HUDEP-2 (cell line): Measurements from ENCODE around the gene SLC30A2.

Source experiments
- DNase-seq, 76 experiments: peaks; one replicate each; lab custom pipeline; 2025; ENCODE audit not compliant: unreplicated experiment in 76 of 76; lab: John Stamatoyannopoulos, UW

Gene SLC30A2

DNA sequence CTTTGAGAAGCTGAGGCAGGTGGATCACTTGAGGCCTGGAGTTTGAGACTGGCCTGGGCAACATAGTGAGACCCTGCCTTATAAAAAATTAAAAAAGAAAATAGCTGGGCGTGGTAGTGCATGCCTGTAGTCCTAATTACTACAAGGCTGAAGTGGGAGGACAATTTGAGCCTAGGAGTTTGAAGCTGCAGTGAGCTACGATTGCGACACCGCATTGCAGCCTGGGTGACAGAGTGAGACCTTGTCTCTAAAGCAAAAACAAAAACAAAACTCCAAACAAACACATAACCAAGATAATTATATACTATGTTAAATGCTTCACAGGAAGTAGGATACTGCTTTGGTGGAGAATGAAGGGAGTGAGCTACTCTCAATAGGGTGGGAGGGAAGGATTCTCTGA, 42.7 kb downstream of the SLC30A2 start:
- DNase-seq, result no peak

DNA sequence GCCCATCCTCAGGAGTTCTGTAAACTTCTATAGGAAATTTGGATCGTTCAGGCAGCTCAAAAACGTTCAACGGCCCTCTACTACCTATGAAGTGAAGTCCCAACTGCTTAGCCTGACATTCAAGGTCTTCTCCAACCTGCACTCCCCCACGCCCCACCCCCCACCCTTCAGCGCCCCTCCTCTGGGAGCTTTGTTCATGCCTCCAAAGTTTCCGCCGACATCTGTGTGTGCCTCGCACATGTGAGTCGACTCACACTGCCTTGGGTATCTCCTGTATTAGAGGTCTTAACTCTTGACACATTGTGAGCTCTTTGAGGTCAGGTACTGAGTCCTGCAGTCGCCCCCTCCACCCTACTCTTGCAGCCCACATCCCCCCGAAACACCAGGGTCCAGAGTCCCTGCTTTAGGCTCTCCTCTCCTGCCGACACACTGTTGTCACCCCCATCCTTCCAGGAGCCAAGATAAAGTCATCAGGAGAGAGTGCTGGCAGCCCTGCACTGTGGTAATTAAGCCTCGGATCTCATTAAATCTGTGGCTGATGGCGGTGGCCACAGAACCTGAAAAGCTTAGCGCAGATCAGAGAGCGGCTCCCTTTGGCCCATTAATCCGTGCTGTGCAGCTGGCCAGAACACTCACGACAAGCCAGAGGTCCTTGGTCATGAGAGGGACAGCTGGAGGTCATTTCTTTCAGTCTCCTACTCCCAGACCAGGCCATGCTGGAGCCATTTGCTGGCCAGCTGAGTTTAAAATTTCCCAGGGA, 46.7 kb downstream of the SLC30A2 start:
- no peak for DNase-seq

DNA sequence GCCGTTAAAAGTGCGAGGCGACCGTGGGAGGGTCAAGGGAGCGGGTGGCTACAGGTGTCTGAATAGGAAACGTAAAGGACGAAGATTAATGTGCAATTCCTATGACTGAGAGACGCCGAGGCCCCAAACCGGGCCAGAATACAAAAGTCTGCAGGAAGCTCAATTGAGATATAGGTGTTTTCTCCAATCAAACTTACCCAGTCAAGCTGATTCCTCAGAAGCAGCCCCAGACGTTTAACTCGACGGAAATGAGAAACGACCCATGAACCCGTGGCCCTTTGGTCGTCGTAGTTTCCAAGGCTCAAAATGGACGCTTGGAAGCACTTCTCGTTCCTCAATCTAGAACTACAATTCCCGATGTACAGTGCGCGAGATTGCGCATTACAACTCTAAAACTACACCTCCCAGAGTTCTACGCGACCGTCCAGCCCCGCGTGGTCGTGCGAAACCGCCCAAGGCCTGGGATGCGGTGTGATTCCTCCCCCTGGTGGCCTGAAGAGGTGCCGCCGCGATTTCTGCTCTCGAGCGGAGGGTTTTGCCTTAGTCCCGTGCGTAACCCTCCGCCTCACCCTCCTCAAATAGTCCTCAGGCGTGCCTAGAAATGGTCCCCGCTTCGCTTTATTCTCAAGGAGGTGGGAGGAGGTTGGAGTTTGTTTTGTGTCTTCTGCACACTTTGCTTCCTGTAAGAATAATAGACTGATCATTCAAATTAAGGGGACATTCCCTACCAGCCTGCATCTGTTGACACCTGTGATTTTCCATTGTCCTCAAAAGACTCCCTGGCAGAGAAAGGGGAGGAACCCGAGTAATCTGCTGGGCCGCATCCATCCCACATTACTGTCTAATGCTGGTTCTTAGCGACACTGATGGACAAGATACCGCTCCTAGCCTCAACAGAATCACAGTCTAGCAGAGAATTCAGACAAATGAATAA, 47.8 kb downstream of the SLC30A2 start, which contains the start of gene PAFAH2:
Gene PAFAH2 (minus strand): TSS at position 236 of the 934 bp plus-strand sequence. CDS start 7,247 bp downstream, outside the sequence.
- peak; percentile 9 to 99 (median 94) for DNase-seq

DNA sequence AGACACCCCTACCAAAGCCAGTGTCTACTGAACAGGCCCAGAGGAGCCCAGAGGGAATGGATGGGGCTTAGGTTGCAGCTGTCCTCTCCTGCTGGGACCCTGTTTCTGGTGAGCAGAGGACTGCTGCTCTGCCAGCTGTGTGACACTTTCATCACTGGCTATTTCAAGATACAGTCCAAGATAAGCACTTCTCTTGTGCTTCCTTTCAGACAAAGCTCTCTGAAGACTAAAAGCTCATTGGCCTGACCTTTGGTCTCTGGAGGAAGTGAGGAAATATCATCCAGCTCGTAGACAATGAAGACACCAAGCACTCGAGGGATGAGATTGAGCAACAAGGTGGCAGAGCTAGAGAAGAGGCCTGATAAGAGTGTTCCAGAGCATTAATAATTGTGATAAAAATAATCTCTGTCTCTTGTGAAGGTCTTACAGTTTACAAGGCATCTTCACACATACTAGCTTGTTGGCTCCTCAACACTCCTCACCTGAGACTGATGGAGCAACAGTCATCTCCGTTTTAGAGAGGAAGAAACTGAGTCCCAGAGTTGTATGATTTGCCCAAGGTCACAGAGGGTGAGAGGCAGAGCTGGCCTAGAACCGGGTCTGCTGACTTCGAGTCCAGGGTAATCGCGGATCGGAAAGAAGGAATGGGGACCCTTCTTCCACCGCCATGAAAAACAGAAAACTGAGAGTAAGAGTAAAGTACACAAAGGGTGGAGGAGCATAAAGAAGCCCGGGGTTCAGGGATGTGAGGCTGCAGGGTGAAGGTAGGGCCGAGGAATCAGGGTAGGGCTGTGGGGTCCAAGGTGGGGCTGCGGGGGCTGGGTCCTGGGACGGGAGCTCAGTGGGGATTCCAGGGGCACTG, 48.7 kb downstream of the SLC30A2 start:
- peak in 5 of 76 experiments; percentile 8 to 25 (median 14) for DNase-seq

DNA sequence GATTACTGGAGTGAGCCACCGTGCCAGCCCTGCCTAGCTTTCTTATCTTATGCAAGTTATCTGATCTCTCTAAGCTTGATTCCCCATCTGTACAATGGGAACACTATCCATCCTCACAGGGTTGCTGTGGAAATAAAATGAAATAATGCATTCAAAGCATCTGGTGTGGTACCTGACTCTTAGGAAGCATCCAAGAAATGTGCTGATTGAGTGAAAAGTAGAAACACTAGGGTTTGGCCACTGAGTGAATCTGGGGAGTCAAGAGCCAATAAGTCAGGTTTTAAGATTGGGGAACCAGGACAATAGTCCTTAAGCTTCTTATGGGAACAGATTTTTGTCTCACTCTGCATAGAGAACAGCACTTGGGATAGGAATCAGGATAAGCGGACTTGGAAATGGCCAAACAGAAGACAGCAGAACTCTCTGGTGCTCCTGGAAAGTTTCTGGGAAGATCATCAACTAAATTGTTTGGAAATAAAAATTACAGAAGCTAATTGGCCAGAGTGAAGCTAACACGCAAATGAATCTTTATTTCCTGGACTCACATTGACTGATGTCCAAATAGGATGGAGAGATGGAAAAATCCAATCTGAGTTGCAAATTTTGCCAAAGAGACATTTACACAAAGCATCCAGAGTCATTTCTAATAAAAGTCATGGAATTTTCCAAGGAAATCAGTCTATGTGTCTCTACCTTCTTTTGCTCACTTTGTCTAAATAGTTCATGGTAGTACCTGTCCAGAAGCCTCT, 51.3 kb downstream of the SLC30A2 start:
- DNase-seq, result no peak

DNA sequence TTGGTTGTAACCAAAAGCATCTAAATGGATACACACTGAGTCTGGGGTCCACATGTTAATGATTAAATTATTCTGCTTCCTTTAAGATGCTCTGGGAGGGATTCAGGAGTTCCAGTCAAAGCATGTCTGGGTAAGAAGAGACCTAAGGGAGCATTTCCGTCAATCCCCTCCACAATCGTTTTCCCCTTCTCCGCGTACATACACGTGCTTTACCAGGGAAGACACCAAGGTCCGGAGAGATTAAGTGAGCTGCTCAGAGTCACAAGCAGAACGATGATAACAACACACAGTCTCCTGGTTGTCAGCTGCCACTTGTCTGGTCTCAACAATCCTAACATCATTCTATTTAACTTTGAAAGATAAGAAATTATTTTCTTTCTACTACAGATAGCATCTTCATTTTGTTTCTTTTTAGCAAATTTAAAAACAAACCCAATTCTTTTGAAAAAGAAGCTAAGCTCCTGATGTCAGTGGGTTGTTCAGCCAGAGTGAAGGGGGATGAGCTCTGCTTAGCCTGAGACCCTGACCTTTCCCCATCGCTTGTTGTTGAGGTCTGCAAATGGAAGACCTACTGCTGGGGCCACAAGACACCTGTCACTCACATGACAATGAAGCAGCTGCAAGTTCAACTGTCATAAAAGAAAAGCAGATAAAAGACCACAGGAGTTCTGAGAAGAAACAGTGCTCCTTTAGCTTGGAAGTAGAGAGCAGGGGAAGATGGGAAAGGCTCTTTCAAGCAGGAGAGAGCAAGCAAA, 52.5 kb downstream of the SLC30A2 start:
- no peak for DNase-seq

DNA sequence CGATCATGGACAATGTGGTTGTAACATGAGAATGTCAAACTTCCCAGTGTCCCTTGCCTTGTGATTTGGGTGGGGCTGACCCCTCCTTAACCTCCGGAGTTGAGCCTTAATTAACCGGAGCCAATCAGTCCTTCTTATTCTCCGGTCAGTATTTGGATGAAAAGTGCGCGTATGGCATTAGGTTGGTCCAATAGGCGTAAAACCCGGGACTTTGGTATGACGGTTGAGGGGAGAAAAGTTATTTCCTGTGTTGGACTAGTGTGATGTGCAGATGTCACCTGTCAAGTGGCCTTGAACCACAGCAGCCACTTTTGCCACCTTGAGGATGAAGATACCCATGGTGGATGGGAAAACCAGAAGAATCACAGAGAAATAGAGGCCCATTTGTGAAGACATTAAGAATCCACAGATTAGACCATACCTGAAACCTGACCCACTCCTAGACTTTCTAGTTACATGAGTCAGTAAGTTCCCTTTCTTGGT, 53.2 kb downstream of the SLC30A2 start:
- no peak for DNase-seq

DNA sequence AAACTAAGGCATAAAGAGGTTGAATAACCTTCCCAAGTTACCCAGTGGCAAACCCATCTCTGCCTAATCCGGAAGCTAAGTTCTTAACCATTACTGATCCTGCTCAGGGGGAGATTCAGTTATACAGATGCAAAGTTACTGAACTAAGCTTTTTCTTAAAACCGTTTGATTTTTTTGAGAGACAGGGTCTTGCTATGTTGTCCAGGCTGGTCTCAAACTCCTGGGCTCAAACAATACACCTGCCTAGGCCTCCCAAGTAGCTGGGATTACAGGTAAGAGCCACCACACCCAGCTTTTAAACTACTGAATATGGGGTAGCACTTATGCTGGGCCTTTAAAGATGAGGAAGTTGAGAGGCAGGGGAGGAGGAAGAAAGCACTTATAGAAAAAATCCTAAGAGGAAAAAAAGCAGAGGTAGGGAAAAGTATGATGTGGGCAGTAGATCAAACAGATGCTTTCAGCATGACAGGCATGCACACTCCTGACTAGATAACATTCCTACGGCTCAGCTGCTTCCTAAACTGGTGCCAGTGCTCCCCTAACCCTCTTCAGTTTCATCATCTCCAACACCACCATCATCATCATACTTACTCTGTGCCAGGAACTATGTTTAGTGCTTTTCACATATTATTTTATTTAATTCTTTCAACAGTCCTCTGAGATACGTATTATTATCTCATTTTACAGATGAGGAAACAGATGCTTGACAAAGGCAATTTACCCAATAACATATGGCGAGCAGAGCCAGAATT, 53.8 kb downstream of the SLC30A2 start:
- DNase-seq, result no peak

DNA sequence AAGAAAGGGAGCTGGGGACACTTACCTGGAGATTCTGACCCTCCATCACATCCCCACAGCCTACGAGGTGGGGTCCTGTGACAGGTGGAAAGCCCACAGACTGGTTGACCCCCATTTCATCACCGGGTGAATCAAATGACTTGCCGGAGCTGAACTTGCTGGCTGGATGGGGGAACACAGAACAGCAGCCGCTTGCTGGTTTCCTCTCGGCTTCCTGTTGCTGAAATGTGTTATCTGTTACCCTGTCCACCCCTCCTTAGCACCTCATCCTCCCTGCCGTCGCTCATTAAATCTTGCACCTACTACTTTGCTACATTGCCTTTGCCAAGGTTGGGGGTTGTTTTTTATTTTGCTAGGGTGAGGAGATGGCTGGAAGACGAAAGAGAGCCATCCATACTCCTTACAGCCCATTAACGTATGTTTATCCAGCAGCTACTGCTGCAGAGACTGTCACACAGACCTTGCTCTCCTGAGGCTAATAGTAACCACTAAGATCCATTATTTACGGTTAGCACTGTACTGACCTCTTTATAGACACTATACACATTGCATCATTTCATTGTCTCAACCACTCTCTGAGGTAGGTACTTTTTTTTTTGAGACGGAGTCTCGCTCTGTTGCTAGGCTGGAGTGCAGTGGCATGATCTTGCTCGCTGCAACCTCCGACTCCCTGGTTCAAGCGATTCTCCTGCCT, 55.1 kb downstream of the SLC30A2 start:
- DNase-seq, result no peak

DNA sequence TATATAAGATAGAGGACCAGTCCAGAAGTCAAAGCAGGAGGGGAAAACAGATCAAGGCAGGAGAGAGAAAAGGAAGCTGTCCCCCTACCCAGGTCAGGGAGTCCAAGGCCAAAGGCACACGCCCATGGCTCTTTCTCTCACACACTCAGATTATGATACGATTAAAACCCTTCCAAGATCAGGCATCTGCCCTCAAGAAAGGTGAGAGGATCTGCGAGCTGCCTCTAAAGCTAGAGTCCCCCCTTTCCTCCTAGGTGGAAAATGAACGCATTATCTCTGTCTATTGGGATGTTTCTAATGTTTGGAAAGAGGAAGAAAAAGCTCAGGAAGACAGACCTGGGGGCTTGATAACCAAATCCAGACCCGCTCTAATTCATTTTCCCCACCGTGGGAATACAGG, 55.7 kb downstream of the SLC30A2 start:
- no peak for DNase-seq

DNA sequence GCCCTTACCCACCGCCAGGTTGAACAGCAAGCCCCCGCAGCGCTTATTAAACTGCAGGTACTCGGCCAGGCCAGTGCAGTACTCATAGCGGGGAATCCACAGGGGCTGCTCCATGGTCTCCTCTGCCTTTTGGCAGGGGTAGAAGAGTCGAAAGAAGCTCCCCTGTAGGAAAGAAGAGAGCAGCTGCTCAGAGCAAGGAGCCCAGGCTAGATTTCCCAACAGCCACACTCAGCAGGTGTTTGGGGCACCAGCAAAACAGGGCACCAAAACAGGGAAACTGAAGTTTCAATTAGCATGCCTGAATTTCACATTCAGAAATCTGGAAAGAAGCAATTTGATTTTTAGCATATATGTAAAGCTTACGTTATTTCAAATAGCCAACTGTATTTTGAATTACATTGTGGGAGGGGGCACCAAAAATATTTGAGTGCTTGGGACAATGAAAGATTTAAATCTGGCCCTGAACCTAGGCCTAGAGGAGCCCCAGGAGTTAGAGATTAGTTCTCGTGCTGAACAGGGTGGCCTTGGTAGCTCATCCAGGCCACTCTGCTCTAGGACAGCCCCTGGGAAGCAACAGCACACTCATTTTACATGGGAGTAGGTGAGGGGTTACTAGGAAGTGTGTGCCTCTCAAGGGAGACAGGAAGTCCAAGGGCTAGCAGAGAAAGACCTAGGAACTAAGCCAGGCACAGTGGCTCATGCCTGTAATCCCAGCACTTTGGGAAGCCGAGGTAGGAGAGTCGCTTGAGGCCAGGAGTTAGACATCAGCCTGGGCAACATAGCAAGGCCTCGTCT, 56.3 kb downstream of the SLC30A2 start:
- no peak for DNase-seq

DNA sequence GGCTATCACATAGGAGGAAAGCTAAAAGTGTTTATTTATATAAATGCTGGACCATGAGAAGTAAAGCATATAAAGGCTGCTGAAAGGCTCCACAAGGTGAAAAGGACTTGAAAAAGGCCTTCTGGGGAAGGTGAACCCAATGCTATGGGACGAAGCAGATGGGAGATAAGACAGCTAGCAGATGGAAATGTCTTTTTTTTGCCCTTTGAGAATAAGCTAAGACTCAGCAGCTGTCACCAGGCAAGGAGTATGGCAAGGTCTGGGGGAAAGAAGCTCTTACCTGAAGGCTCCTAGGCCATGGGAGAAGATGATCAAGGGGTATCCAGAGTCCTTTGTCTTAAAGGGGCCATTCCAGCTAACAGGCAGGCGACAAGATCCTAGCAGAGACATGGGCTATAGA, 58.0 kb downstream of the SLC30A2 start:
- no peak for DNase-seq
